Coronary artery (tissue), 2 donors: ENCODE measurements around the gene DOC2B.
A peak's percentile ranks its signal among the peaks of the same experiment; 100 is the strongest.

ENCODE experiments used
- DNase-seq: peaks from one replicate; pipeline ENCODE4 v3.0.0-alpha.2; 2017; ENCODE audit warnings: low spot score
- H3K27ac ChIP-seq, 2 donors: fragments of 200-600 bp; sonication (generic); one replicate each; pipeline ENCODE4 v1.5.1; 2016 to 2019
- H3K4me3 ChIP-seq: fragments of 200-600 bp; sonication (generic); 2 replicates; pipeline ENCODE4 v1.5.1; 2016; ENCODE audit warnings: mild to moderate bottlenecking, moderate library complexity
- CTCF ChIP-seq: fragments of 200-600 bp; sonication (generic); IDR thresholded peaks from one replicate; pipeline ENCODE4 v1.5.1; 2019; ENCODE audit warnings: antibody characterized with exemption

Gene DOC2B

GRCh38 chr17:146983-147761 is 34.3 kb downstream of the DOC2B start:
- Histone ChIP-seq H3K4me3 (no peak overlapping the region), H3K27ac (no peak overlapping the region)
- no peak for TF ChIP-seq CTCF
- no peak for DNase-seq

- Histone ChIP-seq H3K27ac (no peak overlapping the region), H3K4me3 (no peak overlapping the region)
- no peak for DNase-seq
- no peak for TF ChIP-seq CTCF
These were observed 34.9 kb downstream of the DOC2B start for GRCh38 chr17:146546-146945.

- no peak for TF ChIP-seq CTCF
- H3K27ac ChIP-seq = no peak overlapping the region
- no peak overlapping the region for H3K4me3 ChIP-seq
- no peak for DNase-seq
These were observed 35.5 kb downstream of the DOC2B start for GRCh38 chr17:145671-146541.

- DNase-seq = no peak
- Histone ChIP-seq H3K27ac (no peak overlapping the region), H3K4me3 (no peak overlapping the region)
- no peak for TF ChIP-seq CTCF
These were observed 36.3 kb downstream of the DOC2B start for GRCh38 chr17:144936-145670.

- TF ChIP-seq CTCF = peak; percentile 94
- no peak overlapping the region for H3K4me3 ChIP-seq
- H3K27ac ChIP-seq = no peak overlapping the region
- peak; percentile 84 for DNase-seq
These were observed 37.6 kb downstream of the DOC2B start for GRCh38 chr17:143785-144281.

- DNase-seq = no peak
- TF ChIP-seq CTCF = no peak
- H3K4me3 ChIP-seq = no peak overlapping the region
- H3K27ac ChIP-seq = no peak overlapping the region
These were observed 38.3 kb downstream of the DOC2B start for GRCh38 chr17:142876-143784.
